ENCODE measurements around the gene FAM72B. TPM values are rescaled to one million over a fixed set of nuclear protein-coding genes. Genes with fewer than 3 reads are reported as not detected.
"Not testable (repeated sequence)": the region's sequence is repeated elsewhere in the genome, so short reads cannot be mapped to it uniquely, and the experiment has no call there.

Gene FAM72B
- total and polyA plus RNA-seq, 2 donors, result 0.43 to 3.0 TPM

DNA sequence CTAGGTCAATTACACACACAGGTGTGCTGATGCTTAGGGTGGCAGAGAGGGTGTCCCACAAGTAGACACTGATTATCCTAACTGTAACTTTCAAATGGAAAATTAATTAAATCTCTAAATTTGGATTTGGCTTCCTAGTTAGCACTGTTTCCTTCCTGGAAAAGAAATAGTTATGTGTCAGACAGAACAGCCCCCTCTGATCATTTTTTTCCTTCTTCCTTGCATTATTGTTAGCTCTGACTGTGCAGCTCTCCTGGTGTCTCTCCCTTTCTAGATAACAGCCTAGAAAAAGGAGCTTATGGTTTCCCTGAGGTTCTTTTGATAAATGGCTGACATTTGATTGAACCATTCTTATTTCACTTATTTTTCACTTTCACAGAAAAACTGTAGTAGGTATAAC lies 31.4 kb downstream of the FAM72B start:
- not testable (repeated sequence) for H3K4me1 ChIP-seq (ENCODE audit: insufficient read depth); H3K27ac ChIP-seq (ENCODE audit: low read depth); H3K36me3 ChIP-seq (ENCODE audit: insufficient read depth); H3K4me3 ChIP-seq (ENCODE audit: low read depth, low read length); DNase-seq (ENCODE audit: extremely low spot score)

DNA sequence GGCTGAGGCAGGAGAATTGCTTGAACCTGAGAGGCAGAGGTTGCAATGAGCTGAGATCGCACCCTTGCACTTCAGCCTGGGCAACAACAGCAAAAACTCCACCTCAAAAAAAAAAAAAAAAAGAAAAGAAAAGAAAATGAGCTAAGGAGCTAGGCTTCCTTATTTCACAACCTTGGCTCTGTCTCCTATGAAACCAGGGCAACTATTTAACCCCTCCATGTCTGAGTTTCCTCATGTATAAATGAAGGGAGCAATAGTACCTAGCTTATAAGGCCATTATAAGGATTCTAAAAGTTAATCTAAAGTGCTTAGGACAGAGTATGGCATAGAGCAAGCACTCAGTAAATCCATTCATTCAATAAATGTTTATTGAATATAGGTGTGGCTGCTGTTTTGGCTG lies 32.8 kb downstream of the FAM72B start:
- not testable (repeated sequence) for H3K4me1 ChIP-seq (ENCODE audit: insufficient read depth); H3K27ac ChIP-seq (ENCODE audit: low read depth); H3K4me3 ChIP-seq (ENCODE audit: low read depth, low read length); DNase-seq (ENCODE audit: extremely low spot score); H3K36me3 ChIP-seq (ENCODE audit: insufficient read depth)
- WGBS, result 58% methylated on average over 1 of the region's 1 CpG

DNA sequence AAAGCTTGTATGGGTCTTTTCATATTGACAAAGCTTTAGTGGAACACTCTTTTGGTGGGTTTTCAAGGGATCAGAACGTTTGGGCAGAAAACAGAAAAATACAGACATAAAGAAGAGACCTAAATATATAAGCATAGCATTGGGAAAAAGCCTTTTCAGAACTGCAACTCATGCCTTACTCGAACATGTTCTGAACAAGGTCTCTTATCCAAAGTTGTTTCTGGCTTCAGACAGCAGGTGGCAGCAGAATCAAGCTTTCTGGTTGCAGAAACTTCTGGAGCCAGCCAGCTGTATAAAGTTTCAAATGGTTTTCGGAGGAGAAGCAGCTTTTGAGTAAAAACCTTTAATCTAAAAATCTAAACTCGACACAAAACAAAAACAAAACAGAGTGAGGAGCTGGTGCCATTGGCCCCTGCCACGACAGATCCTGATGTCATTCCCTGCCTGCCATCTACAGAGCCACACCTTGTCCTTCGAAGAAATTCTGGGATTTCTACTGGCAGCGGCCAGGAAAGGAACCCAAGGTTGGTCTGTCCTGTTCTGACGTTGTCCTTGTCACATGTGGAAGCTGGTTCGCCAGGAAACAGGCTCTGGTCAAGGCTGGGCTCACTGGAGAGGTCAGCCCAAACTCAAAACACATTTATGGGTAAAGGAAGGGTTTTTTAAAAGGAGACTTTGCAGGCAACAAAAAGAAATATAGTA lies 35.5 kb downstream of the FAM72B start:
- H3K27ac ChIP-seq (ENCODE audit: low read depth); DNase-seq (ENCODE audit: extremely low spot score); H3K36me3 ChIP-seq (ENCODE audit: insufficient read depth); H3K4me3 ChIP-seq (ENCODE audit: low read depth, low read length); H3K4me1 ChIP-seq (ENCODE audit: insufficient read depth): not testable (repeated sequence)
- 0% methylated on average over 2 of the region's 9 CpGs for WGBS

DNA sequence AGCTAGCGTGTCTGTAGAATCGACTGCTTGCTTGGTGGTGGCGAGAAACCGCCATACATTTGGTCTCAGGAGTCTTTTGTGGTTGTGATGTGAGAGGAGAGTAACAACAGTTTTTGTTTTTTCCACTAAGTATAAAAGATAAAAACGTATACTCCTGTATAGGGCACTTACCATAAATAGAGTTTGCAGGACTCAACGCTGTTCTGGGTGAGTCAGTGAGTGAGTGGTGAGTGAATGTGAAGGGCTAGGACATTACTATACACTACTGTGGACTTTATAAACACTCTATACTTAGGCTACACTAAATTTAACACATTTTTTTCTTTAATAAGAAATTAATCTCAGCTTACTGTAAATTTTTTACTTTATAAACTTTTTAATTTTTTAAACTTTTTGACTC lies 43.7 kb downstream of the FAM72B start:
- WGBS, result no CpG with 5 or more reads among the region's 6 CpGs
- H3K27ac ChIP-seq (ENCODE audit: low read depth); H3K36me3 ChIP-seq (ENCODE audit: insufficient read depth); H3K4me3 ChIP-seq (ENCODE audit: low read depth, low read length); H3K4me1 ChIP-seq (ENCODE audit: insufficient read depth); DNase-seq (ENCODE audit: extremely low spot score): not testable (repeated sequence)

DNA sequence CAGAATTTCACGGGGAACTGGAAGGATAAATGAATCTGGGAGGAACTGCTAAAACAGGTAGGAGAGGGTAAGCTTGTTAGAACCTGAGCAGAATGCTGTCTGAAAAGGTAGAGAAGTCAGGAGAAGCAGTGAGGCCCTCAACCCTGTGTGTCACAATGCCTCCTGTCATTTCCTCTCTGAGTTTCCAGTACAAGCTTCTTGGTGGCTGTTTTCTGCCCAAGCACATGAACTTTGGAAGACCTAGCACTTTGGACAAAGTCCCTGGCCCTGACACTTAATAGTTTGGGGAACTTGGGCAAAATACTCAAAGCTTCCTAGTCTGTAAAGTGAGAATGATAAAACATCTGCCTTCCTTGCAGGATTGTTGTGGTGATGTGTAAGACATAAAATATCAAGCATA lies 52.6 kb downstream of the FAM72B start:
- H3K36me3 ChIP-seq (ENCODE audit: insufficient read depth); H3K27ac ChIP-seq (ENCODE audit: low read depth); H3K4me1 ChIP-seq (ENCODE audit: insufficient read depth); H3K4me3 ChIP-seq (ENCODE audit: low read depth, low read length); DNase-seq (ENCODE audit: extremely low spot score): not testable (repeated sequence)
- no CpG with 5 or more reads among the region's 1 CpG for WGBS

DNA sequence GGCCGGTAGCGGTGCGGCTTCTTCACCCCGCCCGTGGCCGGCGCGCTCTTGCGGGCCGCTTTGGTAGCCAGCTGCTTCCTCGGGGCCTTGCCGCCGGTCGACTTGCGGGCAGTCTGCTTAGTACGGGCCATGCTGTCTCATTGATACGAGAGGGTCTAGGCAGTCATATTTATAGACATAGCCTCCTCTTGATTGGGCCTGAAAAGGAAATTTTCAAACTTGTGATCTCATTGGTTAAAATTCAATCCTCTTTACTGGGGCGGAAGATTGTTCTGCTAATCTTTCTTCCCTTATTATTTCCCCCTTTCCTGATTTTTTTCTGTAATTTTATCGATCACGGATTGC lies 65.7 kb downstream of the FAM72B start:
- peak overlapping the region; percentile 31 for H3K4me3 ChIP-seq (ENCODE audit: low read depth, low read length)
- not testable (repeated sequence) for H3K27ac ChIP-seq (ENCODE audit: low read depth); H3K36me3 ChIP-seq (ENCODE audit: insufficient read depth); H3K4me1 ChIP-seq (ENCODE audit: insufficient read depth); DNase-seq (ENCODE audit: extremely low spot score)
- 4% methylated on average over 17 of the region's 20 CpGs for WGBS

Other genes with a start within 250 kb of the FAM72B start
- gene SRGAP2C, start 635 bp upstream of the FAM72B start, total RNA-seq, result 26.8 TPM
- 10.0 TPM for gene SRGAP2C, start 635 bp upstream of the FAM72B start, polyA plus RNA-seq